B cell (primary cell): ENCODE data around the gene HSD17B12. TPM values are rescaled to one million over a fixed set of nuclear protein-coding genes. Genes with fewer than 3 reads are reported as not detected.

Experiments
- ATAC-seq: fragments of 200-7000 bp; cut with Tn5 transposase; one replicate; pipeline ENCODE4 v1.10.0; 2021; ENCODE audit warnings: low read depth, mild to moderate bottlenecking, moderate number of reproducible peaks, moderate library complexity
- CTCF ChIA-PET: fragments of 350-600 bp; sonication (Branson Sonifier 250); formaldehyde crosslinking; loops from one replicate; lab custom pipeline; 2021; ENCODE audit warnings: antibody characterized with exemption, inconsistent platforms; lab: Charles Lee
- POLR2A ChIA-PET: fragments of 350-600 bp; sonication (Branson Sonifier 250); formaldehyde crosslinking; loops from one replicate; lab custom pipeline; 2021; ENCODE audit warnings: antibody characterized with exemption; lab: Charles Lee
- DNase-seq: peaks from one replicate; pipeline ENCODE4 v3.0.0; 2013
- H2AFZ ChIP-seq: 2 replicates; pipeline ENCODE4 v1.6.1; 2012; ENCODE audit warnings: mild to moderate bottlenecking, low read depth, low read length; ENCODE audit not compliant: insufficient read depth, poor library complexity, severe bottlenecking
- H3K27ac ChIP-seq, 2 donors: 1 replicate in 1 of 2; 2 replicates in 1 of 2; pipeline ENCODE4 v1.5.1; 2012 to 2013; ENCODE audit warnings: low read length in 2 of 2, mild to moderate bottlenecking in 2 of 2, moderate library complexity in 1 of 2
- H3K27me3 ChIP-seq, 4 experiments: fragments of 200-600 bp in 1 of 4; sonication (generic) in 1 of 4; replicated peaks in 1 of 4; 1 replicate in 2 of 4; 2 replicates in 2 of 4; pipeline versions ENCODE4 v1.6.1 to v1.7.0; 2013 to 2016; ENCODE audit warnings: low read length in 3 of 4, mild to moderate bottlenecking in 2 of 4, mixed read lengths in 1 of 4, moderate library complexity in 1 of 4; ENCODE audit not compliant: insufficient read depth in 4 of 4, control insufficient read depth in 3 of 4; ENCODE audit errors: control extremely low read depth in 1 of 4
- H3K36me3 ChIP-seq, 2 experiments: replicated peaks in 1 of 2; 1 replicate in 1 of 2; 2 replicates in 1 of 2; pipeline versions ENCODE4 v1.6.1 to v1.7.1; 2013; ENCODE audit warnings: low read length in 1 of 2; ENCODE audit not compliant: insufficient read depth in 2 of 2, control insufficient read depth in 1 of 2; ENCODE audit errors: control extremely low read depth in 1 of 2, extremely low read depth in 1 of 2
- H3K4me1 ChIP-seq, 2 donors: fragments of 200-600 bp in 1 of 2; sonication (generic) in 1 of 2; 1 replicate in 1 of 2; 2 replicates in 1 of 2; pipeline versions ENCODE4 v1.5.1 to v1.6.1; 2013 to 2017; ENCODE audit warnings: low read length in 2 of 2; ENCODE audit not compliant: control insufficient read depth in 2 of 2, insufficient read depth in 2 of 2
- H3K4me2 ChIP-seq: replicated peaks from 2 replicates; pipeline ENCODE3; 2012; ENCODE audit warnings: mild to moderate bottlenecking, low read depth, low read length; ENCODE audit not compliant: poor library complexity, severe bottlenecking
- H3K4me3 ChIP-seq, 5 experiments: fragments of 200-600 bp in 1 of 5; sonication (generic) in 1 of 5; 1 replicate in 3 of 5; 2 replicates in 2 of 5; pipeline versions ENCODE4 v1.5.1 to v1.7.0; 2011 to 2016; ENCODE audit warnings: low read length in 4 of 5, mild to moderate bottlenecking in 4 of 5, low read depth in 2 of 5, control low read depth in 1 of 5, moderate library complexity in 1 of 5; ENCODE audit not compliant: insufficient read depth in 1 of 5; ENCODE audit errors: control extremely low read depth in 1 of 5, extremely low read depth in 1 of 5
- H3K79me2 ChIP-seq: fragments of 200-600 bp; sonication (generic); one replicate; pipeline ENCODE4 v1.6.0; 2016; ENCODE audit warnings: low read length; ENCODE audit not compliant: control insufficient read depth, insufficient read depth
- H3K9ac ChIP-seq: fragments of 200-600 bp; sonication (generic); 2 replicates; pipeline ENCODE4 v1.6.1; 2017; ENCODE audit warnings: mild to moderate bottlenecking, low read length, moderate library complexity
- H3K9me3 ChIP-seq, 3 donors: one replicate each; pipeline versions ENCODE4 v1.6.1 to v1.7.1; 2013; ENCODE audit warnings: low read length in 2 of 3; ENCODE audit not compliant: control insufficient read depth in 2 of 3, insufficient read depth in 1 of 3; ENCODE audit errors: control extremely low read depth in 1 of 3
- H4K20me1 ChIP-seq: 2 replicates; pipeline ENCODE4 v1.6.0; 2012; ENCODE audit warnings: mild to moderate bottlenecking, low read length; ENCODE audit not compliant: insufficient read depth, control insufficient read depth, poor library complexity, severe bottlenecking
- H3K27ac Mint-ChIP-seq: one replicate; pipeline ENCODE4 v1.8.0; 2021; ENCODE audit warnings: mixed read lengths
- H3K27me3 Mint-ChIP-seq: one replicate; pipeline ENCODE4 v1.8.0; 2021; ENCODE audit warnings: mixed read lengths
- H3K4me1 Mint-ChIP-seq: one replicate; pipeline ENCODE4 v1.8.0; 2021; ENCODE audit warnings: mixed read lengths
- H3K4me3 Mint-ChIP-seq: one replicate; pipeline ENCODE4 v1.8.0; 2021; ENCODE audit warnings: mixed read lengths
- H3K9me3 Mint-ChIP-seq: one replicate; pipeline ENCODE4 v1.8.0; 2022; ENCODE audit warnings: mixed read lengths; ENCODE audit not compliant: insufficient read depth
- EZH2 ChIP-seq: IDR thresholded peaks from 2 replicates; pipeline ENCODE4 v1.6.1; 2012; ENCODE audit warnings: borderline replicate concordance, low read depth, mild to moderate bottlenecking, moderate library complexity, low read length; ENCODE audit not compliant: insufficient read depth, poor library complexity, severe bottlenecking
- WGBS: methylation state at CpG from one replicate; pipeline ENCODE4 v1.1.5; 2013; ENCODE audit warnings: missing lambda C conversion rate; ENCODE audit not compliant: insufficient coverage; 5-methylcytosine and 5-hydroxymethylcytosine counted together
- intact Hi-C: fragments of 100-400 bp; cut with micrococcal nuclease; formaldehyde crosslinking; loops from one replicate; pipeline ENCODE4 v1.10.0; 2022
- polyA plus RNA-seq: library from polyadenylated mRNA; depleted of rRNA; stranded (reverse); fragments of >200 nt; gene quantifications from 2 replicates; pipeline ENCODE4 v1.2.3, GENCODE V29; 2012
- total RNA-seq, 2 donors: library from RNA; stranded (reverse); fragments of 120-200 nt in 1 of 2; gene quantifications; 1 replicate in 1 of 2; 2 replicates in 1 of 2; pipeline versions ENCODE4 v1.2.3 to v1.2.4, GENCODE V29; 2013 to 2022
- TF ChIP-seq, protein P1 (sequence below): fragments of 200-600 bp; IDR thresholded peaks from one replicate; pipeline ENCODE4 v1.8.0; 2022; ENCODE audit warnings: antibody characterized with exemption, mild to moderate bottlenecking

The HSD17B12 gene
- total and polyA plus RNA-seq, 2 donors (not counting 1 experiment from before 2014, with no cell fraction given): 13.1 to 34.6 TPM

DNA sequence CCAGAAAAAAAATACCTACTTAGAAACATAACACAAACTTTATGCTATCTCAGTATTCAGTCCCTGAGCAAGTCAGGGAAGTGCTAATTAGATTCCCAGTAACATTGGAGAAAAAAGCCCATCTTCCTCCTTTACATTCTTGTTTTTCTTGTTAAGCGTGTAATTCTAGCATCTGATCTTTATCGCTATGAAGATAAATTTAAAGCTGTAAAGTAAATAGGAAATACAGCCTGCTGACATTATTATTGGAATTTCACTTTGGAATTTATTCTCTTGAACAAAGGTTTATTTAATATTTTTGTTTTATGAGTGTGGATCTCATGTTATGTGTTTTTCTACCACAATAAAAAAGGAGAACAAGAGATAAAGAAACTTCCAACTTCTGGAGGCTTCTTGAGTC is 214.0 kb downstream of the HSD17B12 start:
- Histone ChIP-seq H3K27ac (no peak overlapping the region), H3K27me3 (no peaks in the 10 kb centered on the region), H3K9ac (no peak overlapping the region), H3K4me2 (no peak overlapping the region), H3K9me3 (no peaks in the 10 kb centered on the region), H2AFZ (no peak overlapping the region), H3K79me2 (no peaks in the 10 kb centered on the region), H3K4me1 (no peaks in the 10 kb centered on the region), H3K4me3 (no peak overlapping the region), H4K20me1 (no peaks in the 10 kb centered on the region), H3K36me3 (peaks cover 12 to 57% of the 10 kb centered on the region in 2 experiments)
- DNase-seq (no peak), ATAC-seq (no peak)
- H3K27ac Mint-ChIP-seq: no peak overlapping the region
- no peaks in the 10 kb centered on the region for H3K9me3 Mint-ChIP-seq
- TF ChIP-seq EZH2: no peak
- H3K27me3 Mint-ChIP-seq: no peaks in the 10 kb centered on the region
- no peaks in the 10 kb centered on the region for H3K4me1 Mint-ChIP-seq
- CTCF ChIA-PET: interaction anchor here (1.1 kb wide), 1 partner anchor 9 kb away, joined by 3 read pairs; no protein-coding TSS in a partner anchor
- intact Hi-C loops: no loop called here
- POLR2A ChIA-PET: no interaction called here
- H3K4me3 Mint-ChIP-seq: no peak overlapping the region
- WGBS: no CpG with 5 or more reads among the region's 2 CpGs

DNA sequence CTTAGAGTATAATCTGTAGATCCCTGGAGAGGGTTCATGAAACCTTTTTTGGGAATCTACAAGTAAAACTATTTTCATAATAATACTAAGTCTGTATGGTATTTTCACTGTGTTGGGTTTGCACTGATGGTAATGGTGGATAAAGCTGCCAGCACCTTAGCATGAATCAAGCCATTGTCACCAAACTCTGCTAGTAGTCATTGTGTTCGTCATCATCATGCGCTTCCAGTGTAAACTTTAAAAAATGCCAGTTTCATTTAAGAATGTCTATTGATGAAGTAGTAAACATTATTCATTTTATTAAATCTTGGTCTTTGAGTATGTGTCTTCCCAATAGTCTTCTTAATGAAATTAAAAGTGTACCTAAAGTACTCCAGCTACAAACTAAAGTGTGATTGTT is 215.1 kb downstream of the HSD17B12 start:
- H2AFZ ChIP-seq: no peak overlapping the region
- no peak overlapping the region for H3K27ac ChIP-seq
- peaks cover 12 to 50% of the 10 kb centered on the region in 2 experiments for H3K36me3 ChIP-seq
- no CpG with 5 or more reads among the region's 2 CpGs for WGBS
- no peaks in the 10 kb centered on the region for H3K4me1 Mint-ChIP-seq
- H3K4me1 ChIP-seq: no peaks in the 10 kb centered on the region
- no peak for TF ChIP-seq EZH2
- TF ChIP-seq, protein P1, sequence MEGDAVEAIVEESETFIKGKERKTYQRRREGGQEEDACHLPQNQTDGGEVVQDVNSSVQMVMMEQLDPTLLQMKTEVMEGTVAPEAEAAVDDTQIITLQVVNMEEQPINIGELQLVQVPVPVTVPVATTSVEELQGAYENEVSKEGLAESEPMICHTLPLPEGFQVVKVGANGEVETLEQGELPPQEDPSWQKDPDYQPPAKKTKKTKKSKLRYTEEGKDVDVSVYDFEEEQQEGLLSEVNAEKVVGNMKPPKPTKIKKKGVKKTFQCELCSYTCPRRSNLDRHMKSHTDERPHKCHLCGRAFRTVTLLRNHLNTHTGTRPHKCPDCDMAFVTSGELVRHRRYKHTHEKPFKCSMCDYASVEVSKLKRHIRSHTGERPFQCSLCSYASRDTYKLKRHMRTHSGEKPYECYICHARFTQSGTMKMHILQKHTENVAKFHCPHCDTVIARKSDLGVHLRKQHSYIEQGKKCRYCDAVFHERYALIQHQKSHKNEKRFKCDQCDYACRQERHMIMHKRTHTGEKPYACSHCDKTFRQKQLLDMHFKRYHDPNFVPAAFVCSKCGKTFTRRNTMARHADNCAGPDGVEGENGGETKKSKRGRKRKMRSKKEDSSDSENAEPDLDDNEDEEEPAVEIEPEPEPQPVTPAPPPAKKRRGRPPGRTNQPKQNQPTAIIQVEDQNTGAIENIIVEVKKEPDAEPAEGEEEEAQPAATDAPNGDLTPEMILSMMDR: no peak
- CTCF ChIA-PET: no interaction called here
- intact Hi-C loops: no loop called here
- no peak overlapping the region for H3K4me3 Mint-ChIP-seq
- no peaks in the 10 kb centered on the region for H3K9me3 Mint-ChIP-seq
- no peak overlapping the region for H3K4me3 ChIP-seq
- H4K20me1 ChIP-seq: no peaks in the 10 kb centered on the region
- POLR2A ChIA-PET: no interaction called here
- no peak overlapping the region for H3K27ac Mint-ChIP-seq
- H3K27me3 ChIP-seq: no peaks in the 10 kb centered on the region
- no peak overlapping the region for H3K9ac ChIP-seq
- no peaks in the 10 kb centered on the region for H3K9me3 ChIP-seq
- H3K4me2 ChIP-seq: no peak overlapping the region
- DNase-seq: no peak
- no peak for ATAC-seq
- H3K27me3 Mint-ChIP-seq: no peaks in the 10 kb centered on the region
- no peaks in the 10 kb centered on the region for H3K79me2 ChIP-seq
